DMS153 treated with DMSO at 0.1 percent for 48 hours (cell line): ENCODE data around the gene ACSF3.

Source experiments
- DNase-seq: peaks from one replicate; lab custom pipeline; 2025; ENCODE audit not compliant: unreplicated experiment; lab: John Stamatoyannopoulos, UW

The ACSF3 gene

DNA sequence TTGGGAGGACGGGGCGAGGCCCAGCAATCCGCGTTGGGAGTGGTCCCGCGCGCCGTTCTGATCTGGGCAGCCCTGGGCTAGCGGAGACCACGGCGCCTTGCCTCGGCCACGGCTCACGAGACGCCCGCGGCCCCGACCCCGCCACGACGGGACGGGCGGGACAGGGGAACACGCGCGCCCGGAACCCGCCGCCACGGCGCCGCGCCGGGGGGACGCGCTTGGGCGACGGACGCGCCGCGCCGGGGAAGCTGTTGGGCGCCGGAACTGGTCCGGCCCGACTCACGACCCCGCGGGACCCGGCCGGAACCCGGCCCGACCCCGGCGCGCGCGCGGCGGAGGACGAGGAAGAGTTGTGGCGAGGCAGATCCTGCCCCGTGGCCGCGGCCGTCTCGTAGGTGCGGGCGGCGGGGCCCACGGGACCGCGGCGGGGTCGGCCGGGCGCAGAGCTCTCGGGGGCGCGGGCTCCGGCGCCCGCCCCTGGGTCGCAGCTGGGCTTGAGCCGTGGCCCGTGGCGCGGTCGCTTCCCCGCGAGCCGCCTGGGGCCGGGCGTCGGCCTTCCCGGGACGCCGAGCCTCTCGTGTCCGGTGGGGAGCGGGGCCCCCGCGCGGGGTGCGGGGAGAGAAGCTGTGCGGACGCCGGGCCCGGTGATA, at the start of gene ACSF3:
Gene ACSF3 (plus strand): TSS at position 251 of the 650 bp plus-strand sequence. CDS start 6,830 bp downstream, outside the sequence.
- DNase-seq = no peak

DNA sequence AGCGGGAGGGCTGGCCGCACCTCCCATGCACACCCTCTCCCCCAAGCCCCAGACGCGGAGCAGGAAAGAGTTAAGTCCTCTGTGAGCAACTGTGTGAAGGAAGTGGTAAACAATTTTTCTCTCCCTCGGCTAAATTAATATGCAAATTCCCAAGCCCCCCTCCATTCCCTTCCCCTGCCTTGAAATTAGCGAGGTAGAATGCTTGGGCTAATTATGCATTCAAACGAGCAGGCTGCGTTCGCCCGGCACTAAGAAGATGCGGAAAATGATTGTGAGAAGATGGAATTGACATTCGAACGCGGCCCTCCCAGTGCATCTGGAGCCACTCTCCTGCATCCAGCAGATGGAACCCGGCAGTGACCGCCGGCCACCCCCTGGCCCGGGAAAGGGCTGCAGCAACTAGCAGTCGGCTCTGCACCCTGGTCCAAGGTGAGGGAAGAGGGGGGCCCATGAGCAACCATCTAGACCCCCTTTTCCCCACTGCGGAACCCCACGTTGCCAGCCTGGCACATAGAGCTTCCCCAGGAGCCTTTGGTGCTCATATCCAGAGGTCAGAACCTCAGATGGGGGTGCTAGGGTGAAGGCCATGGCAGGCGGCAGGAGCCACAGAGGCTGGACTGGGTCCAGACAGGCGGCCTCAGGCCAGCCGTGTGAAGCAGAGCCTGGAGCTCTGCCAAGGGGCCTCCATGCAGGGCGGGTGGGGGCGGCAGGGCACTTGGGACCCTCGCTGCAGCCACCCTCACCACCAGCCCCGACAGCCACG, 49.1 kb upstream of the ACSF3 start:
- DNase-seq = no peak

DNA sequence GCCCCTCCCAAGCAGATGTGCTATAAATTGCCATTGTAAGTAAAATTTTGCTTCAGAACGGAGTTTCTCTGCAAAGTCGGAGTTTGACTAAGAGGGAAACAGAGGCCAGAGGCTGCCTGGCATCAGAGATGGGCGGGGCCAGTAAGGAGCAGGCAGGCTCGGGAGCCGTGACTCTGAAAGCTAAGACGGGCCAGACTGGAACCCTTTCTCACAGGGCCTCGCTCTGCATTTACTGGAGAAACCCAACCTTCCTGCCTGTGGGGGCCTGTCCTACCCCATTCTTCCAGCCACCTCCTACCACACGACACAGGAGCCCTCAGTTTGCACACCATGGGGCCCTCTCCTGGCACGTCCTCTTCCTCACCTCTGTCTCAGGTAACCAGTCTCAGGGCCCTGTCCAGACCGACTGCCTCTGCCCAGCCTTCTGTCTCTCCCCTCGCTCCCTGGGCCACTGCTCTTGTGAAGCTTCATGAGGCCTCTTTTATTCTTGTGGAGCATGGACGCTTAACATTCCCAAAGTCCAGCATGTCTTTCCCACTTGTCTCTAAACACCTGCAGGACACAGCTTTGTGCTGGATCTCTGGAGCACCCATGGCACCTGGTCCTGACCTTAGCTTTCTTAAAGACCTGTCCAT, 48.4 kb upstream of the ACSF3 start:
- no peak for DNase-seq

DNA sequence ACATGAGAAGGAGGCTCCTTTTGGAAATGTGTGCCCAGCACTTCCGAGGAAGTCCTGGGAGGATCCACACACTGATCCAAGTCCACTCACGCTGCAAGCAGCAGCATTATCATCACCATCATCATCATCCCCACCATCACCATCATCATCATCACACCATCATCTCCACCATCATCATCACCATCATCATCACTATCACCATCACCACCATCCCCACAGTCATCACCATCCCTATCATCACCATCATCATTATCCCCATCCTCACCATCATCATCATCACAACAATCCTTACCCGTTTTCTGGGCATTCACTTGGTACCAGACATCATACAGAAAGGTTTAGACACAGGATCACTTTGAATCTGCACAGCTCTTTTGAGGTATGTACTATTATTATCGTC, 47.8 kb upstream of the ACSF3 start:
- DNase-seq = no peak

DNA sequence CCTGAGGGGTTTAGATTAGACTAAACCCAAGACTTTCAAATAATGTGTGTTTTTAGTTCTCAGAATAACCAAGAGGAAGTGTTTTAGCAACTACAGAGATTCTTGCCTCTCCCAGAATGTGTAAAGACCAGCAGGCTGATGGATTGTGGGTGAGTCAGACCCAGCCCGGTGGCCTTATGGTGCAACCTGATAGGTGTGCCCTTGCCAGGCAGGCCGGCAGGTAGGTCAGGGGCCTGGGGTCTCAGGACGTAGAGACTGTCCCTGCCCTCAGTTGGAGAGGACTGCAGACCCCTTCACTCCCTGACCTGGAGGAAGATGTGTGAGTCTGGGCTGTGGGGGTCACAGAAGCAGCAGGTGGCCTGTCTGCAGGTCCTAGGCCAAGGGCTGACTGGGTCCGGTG, 47.2 kb upstream of the ACSF3 start:
- no peak for DNase-seq

DNA sequence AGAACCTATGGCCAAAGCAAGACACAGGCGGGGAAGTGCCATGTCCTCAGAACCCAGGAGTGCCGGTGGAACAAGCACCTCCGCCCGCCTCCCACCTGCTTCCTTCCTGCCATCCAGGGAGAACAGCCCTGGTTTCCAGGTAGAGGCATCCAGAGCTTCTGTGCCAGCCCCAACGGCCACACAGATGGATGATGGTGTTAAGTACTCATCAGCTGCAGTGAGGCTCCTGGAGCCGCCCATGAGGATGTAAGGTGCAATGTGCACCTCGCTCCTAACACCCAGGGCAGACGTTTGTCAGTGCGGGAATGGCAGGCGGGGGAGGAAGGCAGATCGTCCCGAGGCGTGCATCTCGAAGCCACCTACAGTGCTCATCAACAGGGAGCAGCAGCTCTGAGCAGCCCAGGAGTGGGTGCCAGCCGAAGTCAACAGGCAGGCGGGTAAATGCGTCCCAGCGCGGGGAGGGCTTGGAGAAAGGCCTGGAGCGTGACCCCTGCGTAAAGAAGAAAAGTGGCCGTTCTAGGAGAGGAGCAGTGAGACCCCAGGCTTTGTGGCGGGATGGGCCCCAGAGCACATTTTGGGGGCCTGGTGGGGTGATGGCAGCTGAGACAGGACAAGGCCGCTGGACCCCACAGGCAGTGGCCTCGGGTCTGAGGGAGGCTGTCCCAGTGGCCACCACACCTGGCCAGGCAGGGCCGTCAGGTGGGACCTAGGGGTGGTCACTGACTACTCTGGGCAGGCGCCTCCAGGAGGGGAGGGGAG, 46.1 kb upstream of the ACSF3 start:
- no peak for DNase-seq

DNA sequence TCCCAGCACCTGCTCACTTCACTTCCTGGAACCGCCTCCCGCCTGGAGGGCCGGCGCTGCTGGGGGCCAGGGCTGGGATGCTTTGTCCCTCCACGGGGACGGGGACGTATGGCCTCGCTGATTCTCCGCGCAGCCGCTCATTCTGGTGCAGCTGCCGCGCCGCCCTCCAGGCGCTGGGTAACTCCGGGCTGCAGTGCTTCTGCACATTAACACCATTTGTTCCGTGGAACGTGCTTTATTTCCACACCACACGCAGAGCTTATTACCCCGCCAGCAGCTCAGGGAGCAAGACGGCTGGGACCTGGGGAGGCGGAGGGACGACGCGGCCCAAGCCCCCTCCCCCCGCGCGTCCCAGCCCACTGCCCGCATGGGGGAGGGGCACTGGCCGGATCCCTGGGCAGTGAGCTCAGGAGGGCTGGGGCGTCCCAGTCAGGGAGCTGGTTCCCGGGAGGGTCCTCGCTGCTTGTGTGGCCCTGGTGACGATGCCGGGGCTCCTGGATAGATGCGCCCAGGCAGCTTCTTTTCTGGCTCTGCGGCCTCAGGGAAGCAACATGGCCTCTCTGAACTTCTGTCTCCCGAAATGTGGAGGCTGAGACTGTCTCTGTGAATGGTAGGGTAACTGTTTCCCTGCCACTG, 45.4 kb upstream of the ACSF3 start:
- no peak for DNase-seq

DNA sequence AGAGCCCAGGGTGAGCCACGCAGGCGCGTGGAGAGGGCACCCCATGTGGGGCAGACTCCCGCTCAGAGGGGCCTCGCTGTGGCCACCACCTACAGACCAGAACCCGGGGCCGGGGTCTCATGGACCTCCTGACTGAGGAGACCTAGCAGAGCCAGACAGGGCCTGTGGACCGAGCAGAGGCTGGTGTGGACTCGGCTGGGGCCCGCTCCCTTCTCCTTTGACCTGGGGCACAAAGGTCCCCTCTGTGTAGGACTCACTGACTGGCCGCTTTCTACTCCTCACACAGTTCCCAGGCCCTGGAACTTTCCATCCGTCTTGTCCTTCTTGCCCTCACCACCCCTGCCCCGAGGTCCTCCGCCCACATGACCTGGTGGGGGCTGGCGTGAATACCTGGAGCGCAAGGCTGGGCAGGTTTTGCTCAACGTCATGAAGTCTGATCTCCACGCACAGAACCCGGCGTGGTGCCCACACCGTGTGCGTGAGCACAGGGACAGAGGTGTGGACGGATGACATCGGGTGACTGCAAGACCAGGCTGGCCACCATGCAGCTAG, 44.7 kb upstream of the ACSF3 start:
- DNase-seq = no peak

DNA sequence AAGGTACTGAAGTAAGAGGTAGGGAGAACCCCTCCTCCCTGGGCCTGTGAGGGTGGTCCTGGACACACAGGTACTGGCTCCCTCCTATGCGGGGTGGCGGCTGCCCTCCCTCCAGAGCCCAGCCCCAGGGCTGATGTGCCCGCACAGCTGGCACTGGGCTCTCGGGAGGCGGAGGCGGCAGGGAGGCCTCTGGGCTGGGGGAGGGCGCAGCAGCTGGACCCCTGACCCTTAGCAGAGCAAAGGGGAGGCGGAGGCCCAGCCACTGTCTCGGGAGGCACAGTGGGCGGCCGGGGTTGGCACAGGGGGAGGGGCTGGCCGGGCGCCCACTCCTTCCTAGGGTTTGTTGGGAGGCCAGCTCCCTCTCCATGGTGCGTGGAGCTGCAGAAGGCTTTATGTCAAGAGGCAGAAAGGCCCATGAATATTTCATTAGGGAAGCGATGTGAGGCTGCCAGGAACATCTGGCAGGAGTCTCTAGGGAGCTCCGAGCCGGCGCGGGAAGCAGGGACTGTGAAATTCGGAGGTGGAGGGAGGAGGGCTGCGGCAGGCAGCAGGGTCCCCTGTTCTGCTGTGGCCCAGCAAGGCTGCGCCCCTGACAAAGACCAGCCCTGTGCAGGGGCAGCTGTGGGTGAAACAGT, 44.1 kb upstream of the ACSF3 start:
- peak; percentile 17 for DNase-seq

DNA sequence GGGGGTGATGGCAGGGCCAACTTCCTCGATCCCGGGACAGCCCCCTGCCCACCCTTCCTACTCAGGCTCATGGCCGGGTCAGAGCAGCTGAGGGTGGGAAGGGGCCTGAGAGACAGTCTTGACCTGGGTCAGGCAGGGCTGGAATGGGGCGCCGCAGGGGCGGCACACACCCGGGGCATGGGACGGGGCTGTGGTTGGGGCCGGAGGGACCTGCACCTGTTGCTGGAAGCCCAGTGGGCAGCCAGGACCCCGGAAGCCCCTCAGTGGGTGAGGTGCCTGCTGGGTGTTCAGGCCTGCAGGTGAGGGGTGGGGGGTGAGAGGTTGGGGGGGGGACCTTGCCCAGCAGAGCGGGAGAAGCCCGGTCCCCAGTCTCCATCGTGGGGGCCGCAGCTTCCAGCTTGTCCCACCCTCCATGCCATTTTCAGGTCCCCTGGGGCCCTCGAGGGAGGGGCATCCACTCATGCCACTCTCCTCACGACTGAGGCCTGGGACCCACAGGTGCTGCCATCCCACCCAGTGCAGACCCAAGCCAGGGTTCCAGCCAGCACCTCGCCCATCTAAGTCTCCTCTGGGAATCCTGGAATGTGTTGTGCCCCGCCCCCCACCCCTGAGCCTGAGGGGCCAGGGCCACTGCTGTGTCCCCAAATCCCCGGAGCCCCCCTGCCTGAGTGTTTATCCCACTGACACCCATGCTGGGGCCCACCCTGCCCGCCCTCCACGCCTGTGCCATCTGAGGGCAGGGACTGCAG, 43.4 kb upstream of the ACSF3 start:
- no peak for DNase-seq

DNA sequence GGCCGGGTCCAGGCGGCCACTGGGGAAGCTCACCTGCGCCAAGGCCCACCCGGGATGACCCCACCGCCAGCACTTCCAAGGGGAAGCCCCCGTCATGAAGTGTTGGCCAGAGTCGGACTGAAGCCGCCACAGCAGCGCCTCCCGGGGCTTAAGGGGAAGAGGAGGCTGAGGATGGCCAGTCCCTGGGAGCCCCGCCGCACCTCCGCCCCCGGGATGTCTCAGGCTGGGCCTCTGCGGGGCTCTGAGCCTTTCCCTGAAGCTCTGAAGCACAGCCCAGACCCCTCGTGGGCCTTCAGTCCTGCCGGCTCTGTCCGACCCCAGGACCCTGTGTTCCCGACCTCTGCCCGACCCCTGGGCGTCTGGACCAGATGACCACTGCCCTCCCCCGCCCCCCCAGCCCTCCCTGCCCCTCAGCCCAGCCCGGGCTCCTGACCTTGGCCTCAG, 42.8 kb upstream of the ACSF3 start:
- DNase-seq = no peak

DNA sequence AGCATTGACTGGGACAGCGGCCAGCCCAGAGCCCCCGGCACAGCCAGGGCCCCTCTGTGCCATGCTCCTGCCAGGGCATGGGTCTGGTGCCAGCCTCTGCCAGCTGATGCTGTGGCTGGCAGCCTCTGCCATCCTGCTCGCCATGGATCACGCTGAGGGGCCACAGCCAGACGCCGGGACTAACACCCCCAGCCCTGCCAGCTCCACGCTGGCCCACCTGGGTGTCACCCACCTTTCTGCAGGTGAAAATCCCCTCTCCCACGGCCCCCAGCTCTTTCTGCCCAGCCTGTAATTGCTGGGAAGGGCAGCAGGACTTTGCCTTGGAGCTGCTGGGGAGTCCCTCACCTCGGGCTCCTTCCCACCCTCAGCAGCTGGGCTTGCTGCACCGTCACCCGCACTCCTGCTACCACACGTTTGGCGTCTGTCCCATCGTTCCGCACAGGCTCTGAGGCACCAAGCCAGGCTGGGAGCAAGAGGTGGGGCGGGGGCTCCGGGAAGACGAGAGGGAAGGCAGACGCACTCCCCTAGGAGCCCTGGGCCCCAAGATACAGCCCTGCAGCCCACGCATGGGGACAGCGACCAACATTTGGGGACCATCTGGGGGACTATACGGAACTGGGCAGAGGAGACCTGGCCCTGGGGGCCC, 42.0 kb upstream of the ACSF3 start:
- DNase-seq = no peak

DNA sequence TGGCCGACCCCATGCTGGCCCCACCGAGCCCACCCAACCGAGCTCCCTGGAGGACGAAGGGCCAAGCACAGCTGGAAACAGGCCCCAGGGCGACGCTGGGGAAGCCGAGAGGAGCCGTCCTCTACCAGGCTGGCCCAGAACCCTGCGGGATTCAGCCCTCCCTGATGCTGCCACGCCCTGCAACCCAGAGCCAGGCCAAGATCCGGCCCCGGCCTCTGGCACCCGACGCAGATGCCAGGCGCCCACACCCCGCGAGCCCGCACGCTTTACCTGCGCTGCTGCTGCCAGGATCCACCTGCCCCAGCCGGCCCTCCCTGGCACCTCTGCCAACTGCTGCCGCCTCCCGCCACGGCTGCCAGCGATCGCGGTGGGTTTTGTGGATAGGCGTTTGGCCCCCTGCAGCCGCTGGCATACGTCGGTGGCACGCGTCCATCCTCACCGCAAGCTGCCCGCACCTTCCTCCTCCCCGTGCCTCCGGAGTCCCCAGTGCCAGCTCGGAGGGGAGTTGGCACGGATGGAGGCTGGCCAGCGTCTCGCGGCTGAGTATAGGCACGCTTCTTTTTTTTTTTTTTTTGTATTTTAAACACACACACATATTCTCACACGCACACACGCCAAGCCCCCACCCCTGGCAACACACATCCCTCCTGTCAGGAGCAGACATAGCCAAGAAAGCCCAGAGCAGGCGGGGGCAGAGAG, 41.3 kb upstream of the ACSF3 start:
- DNase-seq = no peak

DNA sequence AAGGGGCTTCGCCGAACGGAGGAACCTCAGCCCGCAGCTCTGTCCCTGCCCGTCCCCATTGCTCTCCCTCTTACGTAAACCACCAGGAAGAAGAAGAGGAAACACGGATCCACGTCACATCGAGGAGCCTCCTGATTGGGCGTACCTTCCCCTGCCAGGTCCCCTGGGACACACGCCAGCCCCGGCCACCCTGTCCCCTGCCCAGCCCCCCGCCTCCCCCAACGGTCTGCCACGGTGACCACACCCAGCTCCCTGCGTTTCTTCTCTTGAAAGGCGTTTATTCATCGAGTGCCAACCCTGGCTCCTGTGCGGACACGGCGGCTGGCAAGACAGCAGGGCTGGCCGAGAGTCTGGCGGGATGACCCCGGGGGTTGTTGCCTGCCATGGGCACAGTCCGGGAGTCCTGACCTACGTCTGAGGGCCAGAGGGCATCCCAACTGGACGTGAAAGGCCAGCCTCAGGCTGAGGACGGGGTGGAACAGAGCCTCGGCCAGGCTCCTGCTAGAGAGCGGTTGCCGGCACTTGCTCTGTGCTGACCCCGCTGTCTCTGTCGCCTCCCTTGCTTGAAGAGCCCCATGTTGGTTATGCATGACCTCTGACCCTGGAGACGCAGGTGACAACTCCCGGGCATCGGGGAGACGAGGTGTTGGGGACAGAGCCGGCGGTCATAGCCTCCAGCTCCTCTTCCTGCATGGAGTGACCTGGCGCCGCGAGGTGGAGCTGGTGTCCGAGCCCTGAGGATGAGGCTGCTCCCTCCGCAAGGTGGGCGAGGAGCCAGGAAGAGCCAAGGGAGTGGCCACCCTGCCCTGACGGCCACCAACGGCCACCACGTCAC, 40.5 kb upstream of the ACSF3 start:
- peak; percentile 92 for DNase-seq

DNA sequence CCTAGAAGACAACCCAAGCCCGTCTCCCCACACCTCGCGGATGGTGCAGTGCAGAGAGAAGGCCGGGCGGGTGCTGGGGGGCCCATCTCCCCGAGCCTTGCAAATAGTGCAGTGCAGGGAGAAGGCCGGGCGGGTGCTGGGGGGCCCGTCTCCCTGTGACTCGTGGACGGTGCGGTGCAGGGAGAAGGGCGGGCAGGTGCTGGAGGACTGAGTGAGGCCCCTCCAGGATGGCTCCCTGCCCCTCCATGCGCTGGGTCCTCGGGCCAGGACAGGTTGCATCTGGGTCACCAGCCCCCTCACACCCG, 40.0 kb upstream of the ACSF3 start:
- DNase-seq = no peak

DNA sequence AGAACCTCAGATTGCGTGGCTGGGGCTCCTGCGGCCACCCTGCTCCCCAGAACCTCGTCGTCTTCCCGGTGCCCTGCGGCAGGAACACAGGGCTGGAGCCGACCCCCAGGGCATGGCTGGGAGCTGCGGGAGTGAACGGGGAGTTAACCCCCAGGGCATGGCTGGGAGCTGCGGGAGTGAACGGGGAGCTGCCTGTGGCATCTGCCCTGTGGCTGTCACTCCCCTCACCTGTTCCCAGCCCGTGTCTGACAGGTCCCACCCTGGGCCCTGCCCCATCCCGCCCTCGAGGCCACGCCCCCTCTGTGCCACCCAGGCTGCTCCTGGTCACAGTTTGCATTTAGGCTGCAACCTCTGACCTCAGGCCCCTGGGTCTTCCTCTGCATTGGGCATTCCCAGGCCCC, 39.4 kb upstream of the ACSF3 start:
- no peak for DNase-seq

DNA sequence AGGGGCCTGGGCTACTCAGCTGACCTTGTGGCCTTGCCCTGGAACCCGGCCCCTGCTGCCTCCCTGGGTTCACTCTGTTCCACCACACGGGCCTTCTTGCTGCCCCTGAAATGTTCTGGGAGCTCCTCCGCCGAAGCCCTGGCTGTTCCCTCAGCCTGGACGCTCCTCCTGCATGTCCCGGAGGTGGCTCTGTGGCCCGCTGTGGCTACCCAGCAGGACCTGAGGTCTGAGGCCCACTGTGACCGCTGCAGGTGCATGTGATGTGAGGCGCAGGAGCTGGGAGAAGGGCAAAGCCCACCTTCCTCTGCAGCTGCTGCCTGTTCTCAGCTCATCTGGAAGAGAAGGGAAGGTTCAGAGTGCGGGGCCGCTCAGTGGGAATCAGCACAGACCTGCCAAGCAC, 38.9 kb upstream of the ACSF3 start:
- no peak for DNase-seq

DNA sequence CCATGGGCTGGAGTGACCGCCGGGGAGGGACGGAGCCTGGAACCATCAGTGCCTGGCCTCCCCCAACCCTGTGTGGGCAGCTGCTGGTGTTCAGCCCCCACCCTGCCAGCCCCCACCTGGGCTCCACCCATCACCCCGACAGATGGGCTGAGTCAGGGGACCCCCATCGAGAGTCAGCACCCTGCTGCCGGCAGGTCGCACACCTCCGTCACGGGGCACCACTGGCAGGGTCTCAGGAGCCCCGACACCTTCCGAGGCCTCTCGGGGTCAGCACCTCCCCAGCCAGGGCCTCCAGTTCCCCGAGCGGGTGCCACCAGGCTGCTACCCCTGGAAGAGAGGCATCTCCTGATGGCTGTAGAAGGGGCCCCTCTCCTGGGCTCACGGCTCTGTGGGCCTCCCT, 38.3 kb upstream of the ACSF3 start:
- DNase-seq = no peak
